Breast epithelium (tissue), 4 donors: ENCODE measurements around the gene SPATA25. TPM values are rescaled to one million over a fixed set of nuclear protein-coding genes. Genes with fewer than 3 reads are reported as not detected.
A peak's percentile ranks its signal among the peaks of the same experiment; 100 is the strongest.

ENCODE experiments used
- DNase-seq, 2 donors: peaks; one replicate each; pipeline ENCODE4 v3.0.0-alpha.2; 2019; ENCODE audit warnings: low spot score in 2 of 2
- H3K27ac ChIP-seq, 2 donors: fragments of 200-600 bp; sonication (generic) in 1 of 2; one replicate each; pipeline ENCODE4 v1.5.1; 2016 to 2019; ENCODE audit warnings: mild to moderate bottlenecking in 1 of 2
- H3K27me3 ChIP-seq, 2 donors: fragments of 200-600 bp; sonication (generic) in 1 of 2; one replicate each; pipeline versions ENCODE4 v1.5.1 to v1.6.0; 2017 to 2019; ENCODE audit warnings: control low read depth in 1 of 2, mild to moderate bottlenecking in 1 of 2
- H3K36me3 ChIP-seq: fragments of 200-600 bp; one replicate; pipeline ENCODE4 v1.5.1; 2019
- H3K4me1 ChIP-seq, 2 donors: fragments of 200-600 bp; sonication (generic); one replicate each; pipeline ENCODE4 v1.5.1; 2016 to 2019; ENCODE audit warnings: control low read depth in 1 of 2
- H3K4me3 ChIP-seq, 3 donors: fragments of 200-600 bp; sonication (generic); 1 replicate in 2 of 3; 2 replicates in 1 of 3; pipeline ENCODE4 v1.5.1; 2016 to 2019; ENCODE audit warnings: mild to moderate bottlenecking in 3 of 3, moderate library complexity in 2 of 3
- H3K9me3 ChIP-seq, 2 donors: fragments of 200-600 bp; sonication (generic) in 1 of 2; one replicate each; pipeline ENCODE4 v1.5.1; 2016 to 2019; ENCODE audit warnings: control low read depth in 1 of 2
- CTCF ChIP-seq, 3 donors: fragments of 450-650 bp; IDR thresholded peaks; one replicate each; pipeline ENCODE4 v1.5.1; 2016 to 2017; ENCODE audit warnings: antibody characterized with exemption in 3 of 3, mild to moderate bottlenecking in 3 of 3, moderate library complexity in 3 of 3
- POLR2A ChIP-seq: fragments of 450-650 bp; IDR thresholded peaks from one replicate; pipeline ENCODE4 v1.6.1; 2016; ENCODE audit warnings: antibody characterized with exemption, mild to moderate bottlenecking, moderate library complexity
- POLR2AphosphoS5 ChIP-seq, 3 donors: sonication (generic); formaldehyde crosslinking; IDR thresholded peaks; one replicate each; pipeline ENCODE4 v1.6.1; 2017; ENCODE audit warnings: antibody characterized with exemption in 3 of 3
- intact Hi-C: fragments of 100-400 bp; cut with DNase I; formaldehyde crosslinking; loops from one replicate; pipeline ENCODE4 v1.15.1; 2023; ENCODE audit warnings: low total_unique reads
- total RNA-seq, 3 donors: library from RNA; depleted of rRNA; stranded (reverse); fragments of >200 nt; gene quantifications; one replicate each; pipeline ENCODE4 v1.1.0, GENCODE V29; 2016

The SPATA25 gene
- total RNA-seq, 3 donors from 2014 or later: 3.4 to 3.9 (median 3.7) TPM

- no peak for TF ChIP-seq POLR2A
- no peak for TF ChIP-seq POLR2AphosphoS5 (IDR thresholded peaks at IDR 0.05)
- no peak for TF ChIP-seq CTCF (IDR thresholded peaks at IDR 0.05)
- Histone ChIP-seq H3K27ac (peak overlapping the region; percentile 79 to 93), H3K4me1 (peaks cover 4 to 11% of the 10 kb centered on the region in 2 donors), H3K36me3 (no peaks in the 10 kb centered on the region), H3K9me3 (no peaks in the 10 kb centered on the region), H3K4me3 (peak overlapping the region; percentile 81 to 90 (median 86)), H3K27me3 (no peaks in the 10 kb centered on the region)
- no peak for DNase-seq
- intact Hi-C loops: no loop called here
These were observed 4.8 kb upstream of the SPATA25 start for GRCh38 chr20:45892049-45892825.

- Histone ChIP-seq H3K27me3 (no peaks in the 10 kb centered on the region), H3K4me3 (peak within 1 kb of the TSS; percentile 81 to 90 (median 86)), H3K27ac (peak within 1 kb of the TSS; percentile 79 to 93), H3K4me1 (peaks cover 4 to 11% of the 10 kb centered on the region in 2 donors), H3K9me3 (no peaks in the 10 kb centered on the region), H3K36me3 (no peaks in the 10 kb centered on the region)
- intact Hi-C loops: no loop called here
- TF ChIP-seq POLR2AphosphoS5 (IDR thresholded peaks at IDR 0.05) (peak; percentile 88 to 97 (median 96)), CTCF (IDR thresholded peaks at IDR 0.05) (peak in 1 of 3 donors; percentile 17), POLR2A (no peak)
- DNase-seq: peak; percentile 87 to 93
These were observed 3.9 kb upstream of the SPATA25 start, which contains the start of the genes CTSA and NEURL2 for GRCh38 chr20:45890985-45891983. Gene CTSA (plus strand): TSS chr20:45891335. CDS start chr20:45891569, 234 bp downstream. Gene NEURL2 (minus strand): TSS chr20:45891208. CDS start chr20:45890991, 217 bp downstream.

- peak; percentile 29 to 48 (median 34) for TF ChIP-seq CTCF (IDR thresholded peaks at IDR 0.05)
- no peak for TF ChIP-seq POLR2A
- TF ChIP-seq POLR2AphosphoS5 (IDR thresholded peaks at IDR 0.05): peak in 1 of 3 donors; percentile 25
- Histone ChIP-seq H3K4me3 (peak overlapping the region; percentile 81 to 90 (median 86)), H3K9me3 (no peaks in the 10 kb centered on the region), H3K27ac (peak overlapping the region; percentile 79 to 93), H3K36me3 (no peaks in the 10 kb centered on the region), H3K27me3 (no peaks in the 10 kb centered on the region), H3K4me1 (peaks cover 4 to 11% of the 10 kb centered on the region in 2 donors)
- peak; percentile 69 to 75 for DNase-seq
- intact Hi-C loops: no loop called here
These were observed 2.9 kb upstream of the SPATA25 start for GRCh38 chr20:45890077-45890984.

GRCh38 chr20:45888681-45889080, 1.3 kb upstream of the SPATA25 start:
- Histone ChIP-seq H3K36me3 (no peaks in the 10 kb centered on the region), H3K4me1 (peaks cover 4 to 11% of the 10 kb centered on the region in 2 donors), H3K27me3 (no peaks in the 10 kb centered on the region), H3K9me3 (no peaks in the 10 kb centered on the region), H3K4me3 (no peak overlapping the region), H3K27ac (no peak overlapping the region)
- intact Hi-C loops: loop anchor here (2.0 kb wide), 1 partner anchor 76 kb away; the partner anchor contains the start of gene UBE2C
- DNase-seq: no peak
- TF ChIP-seq POLR2A: no peak
- no peak for TF ChIP-seq POLR2AphosphoS5 (IDR thresholded peaks at IDR 0.05)
- no peak for TF ChIP-seq CTCF (IDR thresholded peaks at IDR 0.05)
